Fibroblast of lung (primary cell): ENCODE measurements around the gene MTMR4. TPM values are rescaled to one million over a fixed set of nuclear protein-coding genes. Genes with fewer than 3 reads are reported as not detected.
"Not testable (repeated sequence)": the region's sequence is repeated elsewhere in the genome, so short reads cannot be mapped to it uniquely, and the experiment has no call there.

Experiments used
- DNase-seq, 2 donors: peaks; one replicate each; pipeline versions ENCODE4 v3.0.0 to v3.0.0-alpha.2; 2010; ENCODE audit warnings: low read depth in 2 of 2
- H2AFZ ChIP-seq: 2 replicates; pipeline ENCODE4 v1.5.1; 2012; ENCODE audit warnings: low read length, control low read depth, inconsistent platforms
- H3K27ac ChIP-seq: 2 replicates; pipeline ENCODE4 v1.5.1; 2011; ENCODE audit warnings: low read length, control low read depth; ENCODE audit not compliant: insufficient read depth
- H3K27me3 ChIP-seq: 2 replicates; pipeline ENCODE4 v1.5.1; 2011; ENCODE audit warnings: mild to moderate bottlenecking, low read length; ENCODE audit not compliant: control insufficient read depth, insufficient read depth
- H3K36me3 ChIP-seq: 2 replicates; pipeline ENCODE4 v1.5.1; 2011; ENCODE audit warnings: low read length; ENCODE audit not compliant: control insufficient read depth, insufficient read depth
- H3K4me1 ChIP-seq: 2 replicates; pipeline ENCODE4 v1.5.1; 2011; ENCODE audit warnings: low read length; ENCODE audit not compliant: control insufficient read depth, insufficient read depth; ENCODE audit errors: extremely low read depth
- H3K4me2 ChIP-seq: 2 replicates; pipeline ENCODE4 v1.5.1; 2011; ENCODE audit warnings: low read length, control low read depth; ENCODE audit not compliant: insufficient read depth; ENCODE audit errors: extremely low read depth
- H3K4me3 ChIP-seq, 4 experiments: fragments of 200-600 bp in 1 of 4; sonication (generic) in 1 of 4; replicated peaks in 1 of 4; 2 replicates each; pipeline ENCODE4 v1.5.1; 2011 to 2016; ENCODE audit warnings: low read length in 4 of 4, low read depth in 3 of 4, mild to moderate bottlenecking in 3 of 4, control low read depth in 2 of 4, inconsistent platforms in 1 of 4, mixed read lengths in 1 of 4; ENCODE audit not compliant: insufficient read depth in 1 of 4; ENCODE audit errors: control extremely low read depth in 1 of 4
- H3K79me2 ChIP-seq: 2 replicates; pipeline ENCODE4 v1.5.1; 2012; ENCODE audit warnings: mild to moderate bottlenecking, low read length, inconsistent platforms; ENCODE audit not compliant: control insufficient read depth, insufficient read depth
- H3K9ac ChIP-seq: 2 replicates; pipeline ENCODE4 v1.5.1; 2011; ENCODE audit warnings: mild to moderate bottlenecking, low read length, control low read depth; ENCODE audit not compliant: insufficient read depth
- H3K9me3 ChIP-seq: 2 replicates; pipeline ENCODE4 v1.5.1; 2012; ENCODE audit warnings: low read depth, low read length; ENCODE audit not compliant: control insufficient read depth, insufficient read depth
- H4K20me1 ChIP-seq: 2 replicates; pipeline ENCODE4 v1.5.1; 2011; ENCODE audit warnings: low read length; ENCODE audit not compliant: control insufficient read depth, insufficient read depth; ENCODE audit errors: extremely low read depth
- EZH2 ChIP-seq: IDR thresholded peaks from 2 replicates; pipeline ENCODE4 v1.5.1; 2012; ENCODE audit warnings: low read length, control low read depth, mild to moderate bottlenecking; ENCODE audit errors: missing control alignments
- polyA plus RNA-seq, 2 donors: library from polyadenylated mRNA; depleted of rRNA in 1 of 2; stranded (reverse) in 1 of 2; unstranded in 1 of 2; fragments of >200 nt; gene quantifications; 2 replicates each; pipeline ENCODE4 v1.2.1, GENCODE V29; 2011 to 2012; ENCODE audit warnings: missing spikeins in 1 of 2
- total RNA-seq: library from RNA; depleted of rRNA; stranded (reverse); fragments of >200 nt; gene quantifications from 2 replicates; pipeline ENCODE4 v1.2.1, GENCODE V29; 2014
- TF ChIP-seq, protein P1 (sequence below), 2 donors: IDR thresholded peaks in 1 of 2; conservative IDR thresholded peaks in 1 of 2; 1 replicate in 1 of 2; 2 replicates in 1 of 2; pipeline ENCODE4 v1.5.1; 2011 to 2012; ENCODE audit warnings: low read length in 2 of 2, control low read depth in 1 of 2, inconsistent platforms in 1 of 2, low read depth in 1 of 2, mild to moderate bottlenecking in 1 of 2

The MTMR4 gene
- total and polyA plus RNA-seq, 2 donors (not counting 1 experiment from before 2014, with no cell fraction given), result 22.1 to 40.0 TPM

DNA sequence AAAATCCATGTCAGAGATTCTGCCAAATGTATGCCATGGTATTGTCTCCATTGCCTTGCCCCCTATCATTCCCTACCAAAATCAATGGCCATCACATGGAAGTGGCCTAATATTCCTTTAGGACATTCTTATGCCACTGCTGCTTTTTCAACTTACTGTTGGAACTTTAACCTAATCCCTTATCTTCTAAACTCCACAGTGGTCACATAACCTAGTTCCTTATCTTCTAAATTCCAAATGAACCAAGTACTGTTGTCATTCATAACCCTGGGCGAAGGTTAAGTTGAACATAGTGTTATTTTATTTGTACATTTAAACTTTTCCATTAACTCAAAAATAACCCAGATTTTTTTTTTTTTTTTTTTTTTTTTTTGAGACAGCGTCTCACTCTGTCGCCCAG lies 29.8 kb downstream of the MTMR4 start:
- H4K20me1 ChIP-seq, result no peaks in the 10 kb centered on the region
- H3K4me1 ChIP-seq, result no peaks in the 10 kb centered on the region
- no peaks in the 10 kb centered on the region for H3K9me3 ChIP-seq
- H3K79me2 ChIP-seq, result no peaks in the 10 kb centered on the region
- TF ChIP-seq EZH2, result no peak
- TF ChIP-seq, protein P1, sequence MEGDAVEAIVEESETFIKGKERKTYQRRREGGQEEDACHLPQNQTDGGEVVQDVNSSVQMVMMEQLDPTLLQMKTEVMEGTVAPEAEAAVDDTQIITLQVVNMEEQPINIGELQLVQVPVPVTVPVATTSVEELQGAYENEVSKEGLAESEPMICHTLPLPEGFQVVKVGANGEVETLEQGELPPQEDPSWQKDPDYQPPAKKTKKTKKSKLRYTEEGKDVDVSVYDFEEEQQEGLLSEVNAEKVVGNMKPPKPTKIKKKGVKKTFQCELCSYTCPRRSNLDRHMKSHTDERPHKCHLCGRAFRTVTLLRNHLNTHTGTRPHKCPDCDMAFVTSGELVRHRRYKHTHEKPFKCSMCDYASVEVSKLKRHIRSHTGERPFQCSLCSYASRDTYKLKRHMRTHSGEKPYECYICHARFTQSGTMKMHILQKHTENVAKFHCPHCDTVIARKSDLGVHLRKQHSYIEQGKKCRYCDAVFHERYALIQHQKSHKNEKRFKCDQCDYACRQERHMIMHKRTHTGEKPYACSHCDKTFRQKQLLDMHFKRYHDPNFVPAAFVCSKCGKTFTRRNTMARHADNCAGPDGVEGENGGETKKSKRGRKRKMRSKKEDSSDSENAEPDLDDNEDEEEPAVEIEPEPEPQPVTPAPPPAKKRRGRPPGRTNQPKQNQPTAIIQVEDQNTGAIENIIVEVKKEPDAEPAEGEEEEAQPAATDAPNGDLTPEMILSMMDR (conservative IDR thresholded peaks at IDR 0.05 in 1 of 2, IDR thresholded peaks at IDR 0.05 in 1 of 2; ENCODE audit: low read depth in 1 of 2, low read length in 2 of 2), result no peak
- H3K27ac ChIP-seq, result no peak overlapping the region
- no peak overlapping the region for H2AFZ ChIP-seq
- no peak overlapping the region for H3K4me2 ChIP-seq
- H3K36me3 ChIP-seq, result peaks cover 2% of the 10 kb centered on the region
- DNase-seq, result no peak
- H3K4me3 ChIP-seq, result no peak overlapping the region
- no peak overlapping the region for H3K9ac ChIP-seq
- no peaks in the 10 kb centered on the region for H3K27me3 ChIP-seq

DNA sequence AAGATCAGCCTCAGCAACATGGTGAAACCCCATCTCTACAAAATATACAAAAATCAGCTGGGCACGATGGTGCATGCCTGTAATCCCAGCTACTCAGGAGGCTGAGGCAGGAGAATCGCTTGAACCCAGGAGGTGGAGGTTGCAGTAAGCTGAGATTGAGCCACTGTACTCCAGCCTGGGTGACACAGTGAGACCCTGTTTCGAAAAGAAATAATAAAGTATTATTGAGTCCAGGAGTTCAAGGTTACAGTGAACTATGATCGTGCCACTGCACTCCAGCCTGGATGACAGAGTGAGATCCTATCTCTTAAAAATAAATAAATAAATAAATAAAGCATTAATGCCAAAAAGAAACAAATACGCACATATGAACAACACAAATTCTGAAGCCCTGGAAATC lies 32.6 kb downstream of the MTMR4 start:
- H3K27me3 ChIP-seq, H3K9me3 ChIP-seq, DNase-seq, H2AFZ ChIP-seq, H3K36me3 ChIP-seq, H3K4me2 ChIP-seq, H4K20me1 ChIP-seq, H3K79me2 ChIP-seq, H3K4me1 ChIP-seq, H3K9ac ChIP-seq, H3K4me3 ChIP-seq, H3K27ac ChIP-seq: not testable (repeated sequence)

DNA sequence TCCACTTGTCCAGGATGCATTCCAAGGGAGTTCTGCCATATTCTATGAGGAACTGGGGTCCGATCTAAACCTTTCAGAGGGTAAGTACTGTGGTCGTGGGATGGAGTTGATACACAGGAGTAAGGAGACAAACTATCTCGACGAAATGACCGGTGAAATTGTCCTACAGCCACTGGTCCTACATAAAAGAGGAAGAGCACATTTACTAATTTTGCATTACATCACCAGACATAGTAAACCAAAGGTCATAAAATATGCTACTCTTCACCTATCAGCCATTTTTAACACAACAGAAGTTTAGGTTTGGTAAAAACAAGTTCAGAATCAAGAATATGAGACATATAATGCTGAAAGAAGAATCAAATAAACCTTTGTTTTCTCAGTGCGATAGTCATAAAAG lies 34.3 kb downstream of the MTMR4 start:
- Histone ChIP-seq H3K4me3 (no peak overlapping the region), H3K4me2 (no peak overlapping the region), H3K27ac (no peak overlapping the region), H3K79me2 (no peaks in the 10 kb centered on the region), H3K9me3 (no peaks in the 10 kb centered on the region), H3K9ac (no peak overlapping the region), H2AFZ (no peak overlapping the region), H3K27me3 (no peaks in the 10 kb centered on the region), H3K4me1 (no peaks in the 10 kb centered on the region), H4K20me1 (no peaks in the 10 kb centered on the region), H3K36me3 (no peaks in the 10 kb centered on the region)
- DNase-seq, result no peak
- TF ChIP-seq EZH2, result no peak
- TF ChIP-seq, protein P1 (conservative IDR thresholded peaks at IDR 0.05 in 1 of 2, IDR thresholded peaks at IDR 0.05 in 1 of 2; ENCODE audit: low read depth in 1 of 2, low read length in 2 of 2), result no peak
